CD14-positive monocyte (primary cell): ENCODE measurements around the gene AOAH. TPM values are rescaled to one million over a fixed set of nuclear protein-coding genes. Genes with fewer than 3 reads are reported as not detected.
A peak's percentile ranks its signal among the peaks of the same experiment; 100 is the strongest.
"Not testable (repeated sequence)": the region's sequence is repeated elsewhere in the genome, so short reads cannot be mapped to it uniquely, and the experiment has no call there.

Experiments used
- DNase-seq, 3 donors: peaks; one replicate each; pipeline ENCODE4 v3.0.0-alpha.2; 2011 to 2022
- H2AFZ ChIP-seq: 2 replicates; pipeline ENCODE4 v1.6.0; 2012; ENCODE audit warnings: mild to moderate bottlenecking, low read depth, low read length, inconsistent platforms; ENCODE audit not compliant: insufficient read depth, poor library complexity, severe bottlenecking
- H3K27ac ChIP-seq, 2 donors: 1 replicate in 1 of 2; 2 replicates in 1 of 2; pipeline ENCODE4 v1.5.1; 2012 to 2013; ENCODE audit warnings: low read length in 2 of 2, control low read depth in 1 of 2, inconsistent platforms in 1 of 2, low read depth in 1 of 2, mild to moderate bottlenecking in 1 of 2
- H3K27me3 ChIP-seq, 2 donors: one replicate each; pipeline versions ENCODE4 v1.6.0 to v1.6.1; 2011 to 2013; ENCODE audit warnings: low read length in 2 of 2; ENCODE audit not compliant: control insufficient read depth in 2 of 2, insufficient read depth in 2 of 2
- H3K36me3 ChIP-seq, 2 donors: replicated peaks in 1 of 2; 1 replicate in 1 of 2; 2 replicates in 1 of 2; pipeline versions ENCODE4 v1.5.1 to v1.6.1; 2012 to 2013; ENCODE audit warnings: low read length in 2 of 2, control low read depth in 1 of 2, inconsistent platforms in 1 of 2, mild to moderate bottlenecking in 1 of 2; ENCODE audit not compliant: insufficient read depth in 2 of 2, control insufficient read depth in 1 of 2
- H3K4me1 ChIP-seq, 2 donors: 1 replicate in 1 of 2; 2 replicates in 1 of 2; pipeline versions ENCODE4 v1.5.1 to v1.6.1; 2012 to 2013; ENCODE audit warnings: low read length in 2 of 2, control low read depth in 1 of 2, inconsistent platforms in 1 of 2, mild to moderate bottlenecking in 1 of 2, moderate library complexity in 1 of 2; ENCODE audit not compliant: insufficient read depth in 2 of 2, control insufficient read depth in 1 of 2
- H3K4me2 ChIP-seq: replicated peaks from 2 replicates; pipeline ENCODE3; 2012; ENCODE audit warnings: low read length, moderate library complexity, mild to moderate bottlenecking; ENCODE audit not compliant: poor library complexity, severe bottlenecking; ENCODE audit errors: extremely low read depth
- H3K4me3 ChIP-seq, 3 experiments: fragments of 200-600 bp in 1 of 3; sonication (generic) in 1 of 3; replicated peaks in 1 of 3; 1 replicate in 2 of 3; 2 replicates in 1 of 3; pipeline ENCODE4 v1.5.1; 2011 to 2013; ENCODE audit warnings: low read length in 3 of 3, mild to moderate bottlenecking in 3 of 3, control low read depth in 2 of 3, low read depth in 2 of 3, inconsistent platforms in 1 of 3, moderate library complexity in 1 of 3
- H3K79me2 ChIP-seq: 2 replicates; pipeline ENCODE4 v1.6.0; 2012; ENCODE audit warnings: mild to moderate bottlenecking, control low read depth, inconsistent platforms, low read length, moderate library complexity; ENCODE audit not compliant: insufficient read depth
- H3K9ac ChIP-seq: 2 replicates; pipeline ENCODE4 v1.6.0; 2017; ENCODE audit warnings: low read length, mild to moderate bottlenecking; ENCODE audit not compliant: insufficient read depth, poor library complexity, severe bottlenecking
- H3K9me3 ChIP-seq, 2 donors: replicated peaks in 1 of 2; 1 replicate in 1 of 2; 2 replicates in 1 of 2; pipeline versions ENCODE4 v1.5.1 to v1.6.1; 2012 to 2013; ENCODE audit warnings: low read length in 2 of 2, control low read depth in 1 of 2; ENCODE audit not compliant: control insufficient read depth in 1 of 2, insufficient read depth in 1 of 2
- H4K20me1 ChIP-seq: 2 replicates; pipeline ENCODE4 v1.6.0; 2012; ENCODE audit warnings: mild to moderate bottlenecking, low read length, control low read depth, moderate library complexity; ENCODE audit not compliant: insufficient read depth
- H3K27ac Mint-ChIP-seq, 7 donors: one replicate each; pipeline ENCODE4 v1.8.0; 2020; ENCODE audit warnings: mild to moderate bottlenecking in 7 of 7, mixed read lengths in 7 of 7, moderate library complexity in 6 of 7, inconsistent platforms in 2 of 7
- H3K27me3 Mint-ChIP-seq, 3 donors: one replicate each; pipeline ENCODE4 v1.8.0; 2021 to 2022; ENCODE audit warnings: low read depth in 3 of 3, mild to moderate bottlenecking in 3 of 3, mixed read lengths in 3 of 3, moderate library complexity in 3 of 3, inconsistent platforms in 1 of 3
- H3K36me3 Mint-ChIP-seq, 2 donors: one replicate each; pipeline ENCODE4 v1.8.0; 2020; ENCODE audit warnings: mixed read lengths in 2 of 2, inconsistent platforms in 1 of 2, mild to moderate bottlenecking in 1 of 2
- H3K4me1 Mint-ChIP-seq: one replicate; pipeline ENCODE4 v1.8.0; 2020; ENCODE audit warnings: mild to moderate bottlenecking, mixed read lengths
- H3K4me3 Mint-ChIP-seq, 2 donors: one replicate each; pipeline ENCODE4 v1.8.0; 2020; ENCODE audit warnings: mild to moderate bottlenecking in 2 of 2, mixed read lengths in 2 of 2, moderate library complexity in 1 of 2
- H3K9me3 Mint-ChIP-seq, 7 donors: one replicate each; pipeline ENCODE4 v1.8.0; 2020 to 2022; ENCODE audit warnings: mixed read lengths in 7 of 7, mild to moderate bottlenecking in 6 of 7, moderate library complexity in 6 of 7, inconsistent platforms in 2 of 7
- CTCF ChIP-seq: fragments of 200-600 bp; IDR thresholded peaks from one replicate; pipeline ENCODE4 v1.8.0; 2022; ENCODE audit warnings: antibody characterized with exemption, mild to moderate bottlenecking
- WGBS: methylation state at CpG from one replicate; pipeline ENCODE4 v1.1.5; 2013; ENCODE audit warnings: missing lambda C conversion rate; ENCODE audit not compliant: insufficient coverage; 5-methylcytosine and 5-hydroxymethylcytosine counted together
- intact Hi-C, 2 donors: fragments of 100-400 bp; cut with micrococcal nuclease; formaldehyde crosslinking; loops; one replicate each; pipeline versions ENCODE4 v1.15.0 to v1.15.1; 2023
- polyA plus RNA-seq, 3 donors: library from polyadenylated mRNA; depleted of rRNA in 1 of 3; unstranded in 2 of 3; stranded (reverse) in 1 of 3; fragments of 300-500 nt in 2 of 3; fragments of >200 nt in 1 of 3; fragmentation: Illumina TruSeq in 2 of 3; gene quantifications; 1 replicate in 2 of 3; 2 replicates in 1 of 3; pipeline ENCODE4 v1.2.3, GENCODE V29; 2012 to 2021

Gene AOAH
- polyA plus RNA-seq, 3 donors = 305 to 467 (median 349) TPM

GRCh38 chr7:36650320-36650719 is 74.0 kb downstream of the AOAH start:
- no peak overlapping the region for H3K27ac ChIP-seq
- 100% methylated on average over 3 of the region's 4 CpGs for WGBS
- peak overlapping the region in 4 of 7 donors; percentile 4 to 76 (median 50) for H3K27ac Mint-ChIP-seq

GRCh38 chr7:36649319-36649718 is 75.0 kb downstream of the AOAH start:
- H3K9me3 Mint-ChIP-seq, H3K9ac ChIP-seq, DNase-seq, H3K4me1 ChIP-seq, H3K27me3 Mint-ChIP-seq, intact Hi-C loops, H3K27ac ChIP-seq, H3K27me3 ChIP-seq, H3K9me3 ChIP-seq, H2AFZ ChIP-seq, H3K4me2 ChIP-seq, H3K4me3 Mint-ChIP-seq, H3K4me3 ChIP-seq: not testable (repeated sequence)
- Histone ChIP-seq H3K36me3 (peaks cover 88 to 100% of the 10 kb centered on the region in 2 donors), H4K20me1 (peaks cover 100% of the 10 kb centered on the region), H3K79me2 (peaks cover 33% of the 10 kb centered on the region)
- H3K4me1 Mint-ChIP-seq = peaks cover 19% of the 10 kb centered on the region
- WGBS = 100% methylated on average over 3 of the region's 6 CpGs
- peaks cover 79 to 98% of the 10 kb centered on the region in 2 donors for H3K36me3 Mint-ChIP-seq
- peak overlapping the region in 2 of 7 donors; percentile 13 to 42 for H3K27ac Mint-ChIP-seq

More at GRCh38 chr7:36650320-36650719, 74.0 kb downstream of the AOAH start:
- TF ChIP-seq CTCF = no peak
- Histone ChIP-seq H4K20me1 (peaks cover 100% of the 10 kb centered on the region), H3K9me3 (no peaks in the 10 kb centered on the region), H3K79me2 (peaks cover 29% of the 10 kb centered on the region), H3K36me3 (peaks cover 90 to 100% of the 10 kb centered on the region in 2 donors), H3K9ac (no peak overlapping the region), H3K27me3 (no peaks in the 10 kb centered on the region), H3K4me1 (peaks cover 0 to 5% of the 10 kb centered on the region in 2 donors), H2AFZ (no peak overlapping the region), H3K4me3 (no peak overlapping the region), H3K4me2 (no peak overlapping the region)
- Mint-ChIP-seq H3K36me3 (peaks cover 83 to 98% of the 10 kb centered on the region in 2 donors), H3K4me3 (no peak overlapping the region), H3K27me3 (no peaks in the 10 kb centered on the region), H3K9me3 (peaks cover 0 to 2% (median 0%) of the 10 kb centered on the region in 7 donors), H3K4me1 (peaks cover 19% of the 10 kb centered on the region)
- intact Hi-C loops = no loop called here
- DNase-seq = no peak
